Suppressor macrophage treated with lipopolysaccharide for 1 hour (primary cell): ENCODE results near the gene ARID1A.
"Not testable (repeated sequence)": the region's sequence is repeated elsewhere in the genome, so short reads cannot be mapped to it uniquely, and the experiment has no call there.

Experiments
- DNase-seq, 3 donors: peaks; one replicate each; pipeline ENCODE4 v3.0.0-alpha.2; 2020 to 2022

Gene ARID1A

GRCh38 chr1:26695356-26696118 lies at the start of gene ARID1A:
Gene ARID1A, plus strand, starts transcription at chr1:26696015. Its CDS starts 389 bp downstream, at chr1:26696404.
- peak; percentile 96 to 97 (median 97) for DNase-seq

GRCh38 chr1:26664802-26665201 lies 31.0 kb upstream of the ARID1A start:
- peak in 2 of 3 donors; percentile 22 to 45 for DNase-seq

- no peak for DNase-seq
Measured at GRCh38 chr1:26666855-26667254, 29.0 kb upstream of the ARID1A start.

- not testable (repeated sequence) for DNase-seq
Measured at GRCh38 chr1:26668106-26668786, 27.6 kb upstream of the ARID1A start.

- DNase-seq: peak; percentile 53 to 63 (median 58)
Measured at GRCh38 chr1:26677306-26678115, 18.3 kb upstream of the ARID1A start.

- DNase-seq: no peak
Measured at GRCh38 chr1:26684763-26685508, 10.9 kb upstream of the ARID1A start.

- no peak for DNase-seq
Measured at GRCh38 chr1:26686795-26687194, 9.0 kb upstream of the ARID1A start.

- DNase-seq: no peak
Measured at GRCh38 chr1:26689504-26689903, 6.3 kb upstream of the ARID1A start.

- DNase-seq: peak; percentile 85 to 93 (median 89)
Measured at GRCh38 chr1:26690157-26690556, 5.7 kb upstream of the ARID1A start.

- DNase-seq: peak in 1 of 3 donors; percentile 16
Measured at GRCh38 chr1:26690576-26691031, 5.2 kb upstream of the ARID1A start.

- DNase-seq: peak; percentile 82 to 84 (median 83)
Measured at GRCh38 chr1:26692211-26692792, 3.5 kb upstream of the ARID1A start.

GRCh38 chr1:26692793-26693490 lies 2.9 kb upstream of the ARID1A start:
- DNase-seq: peak; percentile 93 to 94 (median 94)

- DNase-seq: no peak
Measured at GRCh38 chr1:26693599-26694572, 1.9 kb upstream of the ARID1A start.

GRCh38 chr1:26694638-26695355 lies 1.0 kb upstream of the ARID1A start:
- peak in 1 of 3 donors; percentile 13 for DNase-seq

GRCh38 chr1:26696119-26696653 lies 371 bp downstream of the ARID1A start:
- peak in 2 of 3 donors; percentile 37 to 65 for DNase-seq

- DNase-seq: peak; percentile 47 to 68 (median 53)
Measured at GRCh38 chr1:26696654-26697430, 1.0 kb downstream of the ARID1A start.

GRCh38 chr1:26697431-26697977 lies 1.7 kb downstream of the ARID1A start:
- peak in 1 of 3 donors; percentile 28 for DNase-seq
